SKM-1 (cell line): ENCODE measurements around the gene CBLN3.
A peak's percentile ranks its signal among the peaks of the same experiment; 100 is the strongest.
"Not testable (repeated sequence)": the region's sequence is repeated elsewhere in the genome, so short reads cannot be mapped to it uniquely, and the experiment has no call there.

ENCODE experiments used
- DNase-seq: peaks from one replicate; lab custom pipeline; 2025; ENCODE audit not compliant: unreplicated experiment; lab: John Stamatoyannopoulos, UW

Gene CBLN3

GRCh38 chr14:24429395-24430142 is at the start of gene CBLN3, which contains the start of gene KHNYN:
Gene CBLN3 (minus strand): TSS chr14:24429668. CDS start chr14:24429054, 614 bp downstream.
Gene KHNYN (plus strand): TSS chr14:24429954. CDS start chr14:24430731, 777 bp downstream.
- peak; percentile 31 for DNase-seq

DNA sequence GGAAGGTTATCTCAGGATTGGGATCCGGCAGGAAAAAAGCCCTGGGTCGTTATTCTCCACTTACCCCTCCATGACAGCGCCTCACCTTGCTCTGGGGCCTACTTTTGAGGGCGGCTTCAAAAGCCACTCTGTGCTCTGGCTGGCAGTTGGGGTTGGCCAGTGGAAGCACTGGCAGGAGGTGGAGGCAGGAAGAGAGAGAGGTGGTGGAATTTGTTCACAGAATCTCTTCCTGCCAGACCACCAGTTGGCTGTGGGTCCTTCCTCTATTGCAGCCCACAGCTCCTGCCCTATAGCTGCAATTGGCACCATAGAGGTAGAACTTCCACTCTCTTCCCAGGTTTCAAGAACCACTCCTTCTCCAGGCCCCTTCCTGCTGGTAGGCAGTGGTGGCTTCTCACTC is 45.8 kb upstream of the CBLN3 start:
- no peak for DNase-seq

DNA sequence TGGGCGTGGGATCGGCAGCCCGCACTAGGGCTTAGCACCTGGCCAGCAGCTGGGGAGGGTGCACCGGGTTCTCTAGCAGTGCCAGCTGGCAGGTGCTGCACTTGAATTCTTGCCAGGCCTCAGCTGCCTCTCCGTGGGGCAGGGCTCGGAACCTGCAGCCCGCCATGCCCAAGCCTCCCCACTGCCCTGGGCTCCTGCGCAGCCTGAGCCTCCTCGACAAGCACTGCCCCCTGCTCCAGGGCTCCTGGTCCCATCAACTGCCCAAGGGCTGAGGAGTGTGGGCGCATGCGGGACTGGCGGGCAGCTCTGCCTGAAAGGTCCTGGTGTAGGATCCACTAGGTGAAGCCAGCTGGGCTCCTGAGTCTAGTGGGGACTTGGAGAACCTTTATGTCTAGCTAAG is 43.7 kb upstream of the CBLN3 start:
- no peak for DNase-seq

DNA sequence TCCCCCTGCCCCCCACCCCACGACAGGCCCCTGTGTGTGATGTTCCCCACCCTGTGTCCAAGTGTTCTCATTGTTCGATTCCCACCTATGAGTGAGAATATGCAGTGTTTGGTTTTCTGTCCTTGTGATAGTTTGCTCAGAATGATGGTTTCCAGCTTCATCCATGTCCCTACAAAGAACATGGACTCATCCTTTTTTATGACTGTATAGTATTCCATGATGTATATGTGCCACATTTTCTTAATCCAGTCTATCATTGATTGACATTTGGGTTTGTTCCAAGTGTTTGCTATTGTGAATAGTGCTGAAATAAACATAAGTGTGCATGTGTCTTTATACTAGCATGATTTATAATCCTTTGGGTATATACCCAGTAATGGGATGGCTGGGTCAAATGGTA is 41.0 kb upstream of the CBLN3 start:
- not testable (repeated sequence) for DNase-seq

- no peak for DNase-seq
These were observed 36.3 kb upstream of the CBLN3 start for GRCh38 chr14:24465805-24466204.

- DNase-seq, result no peak
These were observed 35.9 kb upstream of the CBLN3 start for GRCh38 chr14:24465368-24465767.

GRCh38 chr14:24463884-24464785 is 34.7 kb upstream of the CBLN3 start:
- DNase-seq, result no peak

DNA sequence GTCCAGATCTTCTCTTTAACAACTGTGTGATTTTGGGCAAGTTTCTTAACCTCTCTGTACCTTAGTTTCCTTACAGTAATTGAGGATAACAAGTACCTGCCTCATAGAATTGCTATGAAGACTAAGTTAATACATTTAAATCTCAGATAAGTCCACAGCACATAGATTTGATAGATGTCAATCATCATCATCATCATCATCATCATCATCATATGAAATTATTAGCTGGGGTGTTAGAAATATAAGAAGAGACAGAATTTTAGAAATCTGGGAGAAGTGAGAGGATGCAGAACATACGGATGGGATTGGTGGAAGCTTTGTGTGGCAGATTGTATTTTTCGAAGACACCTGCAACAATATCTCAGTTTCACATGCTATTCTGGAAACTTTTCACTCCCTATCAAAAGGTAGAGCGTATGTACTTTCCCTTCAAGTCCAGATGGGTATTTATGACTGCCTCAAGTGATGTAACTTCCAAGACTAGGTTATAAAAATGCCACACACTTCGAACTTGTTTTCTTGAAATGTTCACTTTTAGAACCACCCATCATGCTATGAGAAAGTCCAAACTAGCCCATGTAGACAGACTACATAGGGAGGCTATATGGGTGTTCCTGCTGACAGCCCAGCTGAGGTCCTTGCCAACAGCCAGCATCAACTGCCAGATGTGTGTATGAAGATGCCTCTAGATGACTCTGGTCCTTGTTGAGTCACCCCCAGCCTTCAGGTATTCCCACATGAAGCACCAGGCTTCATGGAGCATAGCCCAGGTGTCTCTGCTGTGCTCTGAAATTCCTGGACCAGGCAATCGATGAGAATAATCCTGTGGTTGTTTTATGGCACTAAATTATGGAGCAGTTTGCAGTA is 33.8 kb upstream of the CBLN3 start:
- no peak for DNase-seq

- DNase-seq, result no peak
These were observed 31.9 kb upstream of the CBLN3 start for GRCh38 chr14:24461336-24461735.

DNA sequence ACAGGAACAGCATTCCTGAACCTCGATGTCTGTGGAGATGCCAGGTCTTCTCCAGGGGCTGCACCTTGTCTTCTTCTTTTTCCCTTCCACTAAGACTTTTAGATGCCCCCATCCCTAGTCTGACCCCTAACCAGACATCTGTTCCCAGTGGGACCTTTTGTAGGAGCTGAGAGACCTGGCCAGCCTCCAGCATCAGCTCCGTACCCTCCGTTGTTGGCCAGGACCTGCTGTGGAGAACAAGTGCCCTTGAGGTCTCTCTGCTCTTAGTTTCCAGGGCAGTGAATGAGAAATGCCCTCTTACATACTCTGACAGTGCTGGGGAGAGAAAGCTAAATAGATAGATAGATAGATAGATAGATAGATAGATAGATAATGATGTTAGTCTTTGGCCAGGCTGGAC is 29.9 kb upstream of the CBLN3 start:
- DNase-seq, result no peak

DNA sequence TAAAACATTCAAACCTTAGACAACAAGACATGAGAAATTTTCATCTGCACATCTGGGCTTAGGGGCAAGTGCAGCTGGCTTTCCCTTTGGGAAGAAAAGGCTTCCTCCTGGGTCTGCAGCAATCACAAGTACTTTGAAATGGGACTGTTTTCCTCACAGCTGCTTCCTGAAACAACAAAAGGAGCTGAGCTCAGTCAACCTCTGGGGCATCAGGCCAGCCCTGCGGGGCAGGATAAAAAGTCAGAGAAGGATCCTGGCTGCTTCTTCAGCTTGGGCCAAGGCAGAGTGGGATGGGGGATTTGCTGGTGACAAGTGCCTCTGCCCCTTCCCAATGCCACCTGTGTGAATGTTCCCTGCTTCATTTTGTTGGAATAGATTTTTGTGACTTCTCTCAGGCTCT is 29.3 kb upstream of the CBLN3 start:
- DNase-seq, result no peak

DNA sequence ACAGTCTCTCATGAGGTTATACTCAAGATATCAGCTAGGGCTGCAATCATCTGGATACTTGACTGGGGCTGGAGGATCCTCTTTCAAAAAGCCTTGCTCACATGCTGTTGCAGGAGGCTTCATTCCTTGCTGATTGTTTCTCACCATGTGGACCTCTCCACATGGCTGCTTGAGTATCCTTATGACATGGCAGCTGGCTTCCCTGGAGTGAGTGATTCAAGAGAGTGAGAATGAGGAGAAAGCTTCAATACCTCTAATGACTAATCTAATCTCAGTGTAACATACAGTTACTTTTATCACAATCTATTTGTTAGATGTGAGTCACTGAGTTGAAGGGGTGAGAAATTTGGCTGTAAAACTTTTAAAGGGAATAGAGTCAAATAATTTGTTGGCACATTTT is 27.5 kb upstream of the CBLN3 start:
- DNase-seq, result no peak

GRCh38 chr14:24450828-24451227 is 21.4 kb upstream of the CBLN3 start:
- not testable (repeated sequence) for DNase-seq

DNA sequence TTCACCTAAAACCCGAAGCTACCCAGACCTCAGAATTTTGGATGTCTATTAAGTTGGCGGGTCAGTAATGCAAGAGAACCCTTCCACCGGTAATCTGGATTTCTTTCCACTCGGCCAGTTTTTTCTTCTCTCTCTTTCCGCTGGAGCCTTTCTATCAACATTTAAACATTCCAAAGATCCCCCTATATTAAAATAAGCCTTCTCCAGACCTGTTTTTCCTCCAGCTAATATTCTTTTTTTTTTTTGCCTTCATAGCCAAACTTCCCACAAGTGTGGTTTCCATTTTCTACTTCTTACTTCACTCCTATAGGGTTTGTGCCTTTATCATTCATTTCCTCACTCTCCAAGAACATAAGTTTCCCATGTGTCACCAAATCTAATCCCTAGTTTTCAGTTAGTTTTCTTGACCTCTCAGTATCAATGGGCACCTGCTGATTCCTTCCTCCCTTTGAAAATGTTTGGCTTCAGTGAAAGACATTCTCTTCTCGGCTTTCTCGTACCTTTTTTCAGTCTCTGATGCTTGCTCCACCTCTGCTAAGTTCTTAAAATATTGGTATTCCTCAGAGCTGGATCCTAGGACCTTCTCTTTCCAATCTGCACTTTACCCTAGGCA is 13.7 kb upstream of the CBLN3 start:
- DNase-seq, result no peak

GRCh38 chr14:24442240-24443052 is 13.0 kb upstream of the CBLN3 start, which contains the start of gene SDR39U1:
Gene SDR39U1 (minus strand): TSS chr14:24442776. CDS start chr14:24442769, 7 bp downstream.
- peak; percentile 85 for DNase-seq

DNA sequence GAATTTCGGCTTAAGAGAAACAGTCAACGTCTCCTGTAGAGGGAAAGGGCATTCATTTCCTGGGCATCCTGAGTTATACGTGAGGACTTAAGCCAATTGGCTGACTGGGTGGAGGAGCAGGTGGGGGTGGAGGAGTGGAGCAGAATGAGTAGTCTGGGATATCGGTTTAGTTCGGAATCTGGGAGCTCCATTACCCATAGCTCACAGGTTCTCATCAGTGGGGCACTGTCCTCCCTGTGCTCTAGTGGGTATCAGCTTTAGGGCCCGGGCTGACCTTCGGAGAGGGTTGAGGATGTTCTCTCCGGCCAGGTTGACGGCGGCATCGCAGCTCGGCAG is 12.4 kb upstream of the CBLN3 start:
- no peak for DNase-seq

DNA sequence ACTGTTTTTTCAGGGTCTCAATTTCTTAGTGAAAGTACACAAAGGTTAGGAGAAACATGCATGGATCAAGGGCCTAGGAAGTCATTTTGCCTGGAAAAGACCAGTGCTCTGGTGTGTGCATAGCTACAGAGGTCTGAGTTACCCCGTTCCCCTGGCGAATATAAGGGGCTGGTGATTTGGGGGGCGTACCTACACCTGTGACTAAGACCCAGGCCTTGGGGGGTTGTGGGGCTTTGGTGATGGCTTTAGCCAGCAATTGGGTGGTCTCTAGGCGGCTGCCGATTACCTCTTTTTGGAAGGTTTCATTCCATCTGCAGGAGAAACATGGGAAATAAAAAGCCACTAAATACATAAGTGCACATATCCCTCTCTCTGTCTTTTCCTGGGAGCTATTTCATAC is 12.0 kb upstream of the CBLN3 start:
- no peak for DNase-seq

DNA sequence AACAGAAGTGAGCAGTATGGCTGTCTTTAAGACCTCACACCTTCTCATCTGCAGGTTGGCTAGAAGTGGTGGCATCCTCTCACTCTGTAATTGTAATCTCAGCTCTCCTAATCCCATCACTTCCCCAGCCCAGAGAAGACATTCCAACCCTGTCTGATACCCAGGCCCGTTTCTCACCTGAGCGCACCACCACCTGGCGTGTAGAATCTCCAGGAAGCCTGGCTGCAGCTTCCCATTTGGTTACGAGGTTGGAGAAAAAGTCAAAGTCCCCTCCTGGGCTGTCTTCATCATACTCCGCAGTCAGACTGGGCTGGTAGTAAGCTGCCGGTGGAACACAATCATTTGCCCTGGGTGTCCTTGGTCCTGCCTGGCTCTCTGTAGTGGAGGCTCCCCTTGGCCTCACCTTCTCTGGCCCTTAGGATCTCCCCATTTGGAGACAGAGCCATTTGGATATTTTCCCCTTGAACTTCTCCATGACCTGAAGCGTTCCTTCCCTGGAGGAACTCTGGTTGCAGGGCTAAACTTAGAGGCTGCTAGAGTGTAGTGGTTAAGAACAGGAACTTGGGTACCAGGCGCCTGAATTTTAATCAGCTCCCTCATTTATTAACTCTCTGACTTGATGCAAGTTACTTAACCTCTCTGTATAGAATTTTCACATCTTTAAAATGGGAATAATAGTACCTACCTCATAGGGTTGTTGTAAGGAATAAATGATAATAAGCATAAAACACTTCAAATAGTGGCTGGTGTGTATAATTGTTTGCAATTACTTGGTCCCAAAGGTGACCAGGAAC is 11.3 kb upstream of the CBLN3 start:
- no peak for DNase-seq
